SU-DHL-6 (cell line): Measurements from ENCODE around the gene GUCY1A2.

ENCODE experiments used
- EZH2phosphoT487 ChIP-seq: fragments of 200-600 bp; sonication (generic), shearing (Covaris generic); conservative IDR thresholded peaks from 2 replicates; pipeline ENCODE4 v1.6.1; 2018; ENCODE audit warnings: mild to moderate bottlenecking, antibody characterized with exemption, low read length, moderate library complexity, mixed read lengths
- TF ChIP-seq, protein P1 (sequence below): fragments of 200-600 bp; sonication (generic); IDR thresholded peaks from one replicate; pipeline ENCODE4 v1.5.1; 2017; ENCODE audit warnings: antibody characterized with exemption, mild to moderate bottlenecking, low read length, moderate library complexity; ENCODE audit not compliant: insufficient read depth, poor library complexity, severe bottlenecking

- TF ChIP-seq, protein P1, sequence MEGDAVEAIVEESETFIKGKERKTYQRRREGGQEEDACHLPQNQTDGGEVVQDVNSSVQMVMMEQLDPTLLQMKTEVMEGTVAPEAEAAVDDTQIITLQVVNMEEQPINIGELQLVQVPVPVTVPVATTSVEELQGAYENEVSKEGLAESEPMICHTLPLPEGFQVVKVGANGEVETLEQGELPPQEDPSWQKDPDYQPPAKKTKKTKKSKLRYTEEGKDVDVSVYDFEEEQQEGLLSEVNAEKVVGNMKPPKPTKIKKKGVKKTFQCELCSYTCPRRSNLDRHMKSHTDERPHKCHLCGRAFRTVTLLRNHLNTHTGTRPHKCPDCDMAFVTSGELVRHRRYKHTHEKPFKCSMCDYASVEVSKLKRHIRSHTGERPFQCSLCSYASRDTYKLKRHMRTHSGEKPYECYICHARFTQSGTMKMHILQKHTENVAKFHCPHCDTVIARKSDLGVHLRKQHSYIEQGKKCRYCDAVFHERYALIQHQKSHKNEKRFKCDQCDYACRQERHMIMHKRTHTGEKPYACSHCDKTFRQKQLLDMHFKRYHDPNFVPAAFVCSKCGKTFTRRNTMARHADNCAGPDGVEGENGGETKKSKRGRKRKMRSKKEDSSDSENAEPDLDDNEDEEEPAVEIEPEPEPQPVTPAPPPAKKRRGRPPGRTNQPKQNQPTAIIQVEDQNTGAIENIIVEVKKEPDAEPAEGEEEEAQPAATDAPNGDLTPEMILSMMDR, result no peak
- TF ChIP-seq EZH2phosphoT487, result no peak
Observed at GRCh38 chr11:106627694-106628093, 390.6 kb downstream of the GUCY1A2 start.
